LNCaP clone FGC (cell line): Measurements from ENCODE around the gene TMEM184B.

Experiments used
- DNase-seq: peaks from one replicate; pipeline ENCODE4 v3.0.0-alpha.2; 2011; ENCODE audit warnings: low read depth
- H3K4me3 ChIP-seq: 2 replicates; pipeline ENCODE4 v1.5.1; 2011; ENCODE audit warnings: mild to moderate bottlenecking, low read depth, low read length, control low read depth
- CTCF ChIP-seq: IDR thresholded peaks from 2 replicates; pipeline ENCODE4 v1.5.1; 2012; ENCODE audit warnings: mild to moderate bottlenecking; ENCODE audit not compliant: control insufficient read depth, insufficient read depth; ENCODE audit errors: extremely low read depth

Gene TMEM184B

GRCh38 chr22:38219632-38220031 is 53.2 kb downstream of the TMEM184B start:
- H3K4me3 ChIP-seq: no peak overlapping the region
- TF ChIP-seq CTCF: no peak
- DNase-seq: no peak

GRCh38 chr22:38218661-38219622 is 53.9 kb downstream of the TMEM184B start:
- TF ChIP-seq CTCF: no peak
- H3K4me3 ChIP-seq: no peak overlapping the region
- DNase-seq: no peak

- no peak for DNase-seq
- H3K4me3 ChIP-seq: no peak overlapping the region
- no peak for TF ChIP-seq CTCF
Observed at GRCh38 chr22:38215156-38216038, 57.4 kb downstream of the TMEM184B start.

GRCh38 chr22:38214302-38215056 is 58.3 kb downstream of the TMEM184B start:
- no peak for DNase-seq
- no peak overlapping the region for H3K4me3 ChIP-seq
- no peak for TF ChIP-seq CTCF

- TF ChIP-seq CTCF: no peak
- no peak for DNase-seq
- H3K4me3 ChIP-seq: no peak overlapping the region
Observed at GRCh38 chr22:38213990-38214301, 58.9 kb downstream of the TMEM184B start.

- DNase-seq: no peak
- H3K4me3 ChIP-seq: no peak overlapping the region
- TF ChIP-seq CTCF: no peak
Observed at GRCh38 chr22:38213319-38213989, 59.4 kb downstream of the TMEM184B start.
